HG02884 (cell line): ENCODE measurements around the gene OTUD6A.
"Not testable (repeated sequence)": the region's sequence is repeated elsewhere in the genome, so short reads cannot be mapped to it uniquely, and the experiment has no call there.

Source experiments
- ATAC-seq: cut with Tn5 transposase; IDR thresholded peaks from one replicate; pipeline ENCODE4 v1.9.1; 2021; ENCODE audit warnings: mild to moderate bottlenecking, moderate library complexity; ENCODE audit not compliant: unreplicated experiment

The OTUD6A gene

DNA sequence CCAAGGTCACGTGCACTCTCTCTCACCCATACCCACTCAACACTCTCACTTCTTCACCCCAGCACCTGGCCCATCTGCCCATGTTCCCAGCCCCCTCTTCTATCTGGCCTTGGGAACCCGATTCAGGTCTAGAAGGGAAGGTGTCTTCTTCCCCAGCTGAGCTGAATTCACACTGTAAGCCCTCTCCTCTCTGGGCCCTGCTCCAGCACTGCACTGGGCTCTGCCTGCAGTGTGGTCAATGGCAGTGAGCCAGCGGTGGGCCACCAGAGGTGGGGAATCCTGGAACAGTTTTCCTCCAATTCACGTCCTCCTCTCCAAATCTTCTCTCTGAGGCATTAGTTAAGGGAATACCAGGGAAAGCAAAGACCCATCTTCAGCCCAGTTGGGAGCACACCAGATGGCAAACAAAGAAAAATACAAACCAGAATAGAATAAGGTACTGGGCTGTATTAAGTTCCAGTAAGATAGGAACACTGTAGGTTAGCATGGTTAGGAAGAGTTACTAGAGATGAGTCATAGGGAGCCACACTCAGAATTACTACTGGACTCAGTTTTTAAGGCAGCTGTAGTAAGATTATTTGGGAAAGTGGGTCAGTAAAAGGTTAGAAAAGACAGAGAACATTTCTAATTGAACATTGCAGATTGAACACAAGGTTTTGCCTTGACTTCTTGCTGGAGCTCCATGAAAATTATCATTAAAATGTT is 17.6 kb upstream of the OTUD6A start:
- no peak for ATAC-seq

DNA sequence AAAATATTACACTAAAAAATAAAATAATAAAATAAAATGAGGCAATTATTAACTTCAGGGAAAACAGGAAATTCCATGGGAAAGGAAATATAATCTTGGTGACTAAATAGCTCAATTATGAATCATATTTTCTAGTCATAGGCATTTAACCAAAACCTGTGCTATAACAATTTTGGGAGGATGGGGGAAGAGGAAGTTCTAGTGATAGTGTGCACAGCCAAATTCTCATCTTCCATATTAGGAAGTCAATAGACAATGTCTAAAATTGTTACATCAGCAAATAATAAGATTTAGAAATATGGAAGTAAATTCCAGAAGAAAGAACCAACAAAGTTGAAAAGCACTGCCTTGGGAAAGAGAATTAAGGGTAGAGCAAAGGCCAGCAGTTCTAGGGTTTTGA is 15.3 kb upstream of the OTUD6A start:
- no peak for ATAC-seq

GRCh38 chrX:70049406-70049805 is 12.9 kb upstream of the OTUD6A start:
- ATAC-seq: no peak

DNA sequence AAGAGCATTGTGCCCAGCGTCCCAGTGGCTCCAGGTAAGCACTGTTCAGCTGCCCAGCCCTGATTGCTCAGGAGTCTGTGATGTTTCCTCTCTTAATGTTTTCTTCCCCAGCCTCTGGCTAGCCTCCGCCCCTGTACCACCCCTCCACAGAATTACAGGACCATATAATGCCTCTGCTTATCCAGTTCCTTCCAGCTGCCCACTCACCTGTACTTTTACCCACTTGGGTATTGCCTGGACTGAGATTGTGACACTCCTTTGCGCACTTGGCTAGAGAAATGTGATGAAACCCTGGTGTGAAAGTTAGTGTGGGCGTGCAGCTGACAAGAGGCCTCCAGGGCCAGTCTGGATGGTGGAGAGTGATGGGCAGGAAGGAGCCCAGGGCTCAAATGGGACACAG is 12.3 kb upstream of the OTUD6A start, which contains the start of gene AWAT2:
Gene AWAT2 (minus strand): TSS at position 14 of the 400 bp plus-strand sequence. CDS start 6 bp downstream, at position 8.
- no peak for ATAC-seq

DNA sequence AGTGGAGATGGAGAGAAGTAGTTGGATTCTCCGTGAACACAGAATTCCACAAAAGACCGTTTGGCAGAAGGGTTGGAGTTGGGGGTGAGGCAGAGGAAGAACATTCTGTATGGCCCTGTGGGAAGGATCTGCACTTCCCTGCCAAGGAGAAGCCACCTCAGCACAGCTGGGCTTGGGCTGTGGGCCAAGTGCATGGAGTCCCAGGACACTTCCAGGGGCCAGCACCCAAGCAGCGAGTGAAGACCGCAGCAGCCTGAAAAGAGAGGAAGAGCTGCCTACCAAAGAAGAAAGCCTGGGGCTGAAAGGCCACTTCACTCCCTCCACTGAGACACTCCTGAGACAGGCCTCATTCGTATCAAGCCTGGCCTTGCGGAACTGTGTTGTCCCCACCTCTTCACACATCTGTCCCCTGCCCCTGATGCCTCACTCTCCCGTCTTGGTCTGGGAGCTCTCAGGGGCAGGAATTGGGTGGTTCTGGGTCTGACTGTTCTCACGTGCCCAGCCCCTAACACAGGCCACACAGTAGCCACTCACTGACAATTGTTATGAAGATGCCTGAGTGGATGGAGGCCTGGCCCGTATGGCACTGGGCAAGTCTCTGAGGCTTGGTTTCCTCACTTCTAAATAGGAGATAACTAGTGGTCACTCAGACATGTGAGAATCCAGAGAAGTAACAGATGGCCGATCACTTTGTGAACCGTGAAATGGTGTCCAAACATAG is 9.2 kb upstream of the OTUD6A start:
- no peak for ATAC-seq

DNA sequence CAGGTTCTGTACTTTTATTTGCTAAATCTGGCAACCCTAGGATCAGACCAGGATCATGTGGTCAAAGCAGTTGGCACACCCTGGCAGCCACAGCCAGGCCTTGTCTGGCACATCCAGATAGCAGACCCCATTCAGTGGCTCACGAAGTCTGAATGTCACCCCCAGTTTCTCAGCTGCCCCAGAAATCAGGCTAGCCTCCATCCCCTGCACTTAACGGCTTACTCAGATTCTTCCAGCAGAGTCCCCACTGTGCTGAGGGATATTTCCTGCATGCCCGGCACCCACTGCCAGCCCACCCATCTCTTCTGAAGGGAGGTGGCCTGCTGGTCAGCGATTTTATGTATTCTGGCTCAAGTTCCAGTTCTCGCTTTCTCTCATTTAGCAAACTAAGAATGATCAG is 7.9 kb upstream of the OTUD6A start:
- ATAC-seq: no peak

- no peak for ATAC-seq
Measured at GRCh38 chrX:70062961-70063550, 799 bp downstream of the OTUD6A start.

- no peak for ATAC-seq
Measured at GRCh38 chrX:70066646-70067045, 4.4 kb downstream of the OTUD6A start.

- no peak for ATAC-seq
Measured at GRCh38 chrX:70079297-70079696, 17.0 kb downstream of the OTUD6A start.

GRCh38 chrX:70079870-70080269 is 17.6 kb downstream of the OTUD6A start:
- no peak for ATAC-seq

GRCh38 chrX:70082723-70083122 is 20.5 kb downstream of the OTUD6A start:
- ATAC-seq: no peak

DNA sequence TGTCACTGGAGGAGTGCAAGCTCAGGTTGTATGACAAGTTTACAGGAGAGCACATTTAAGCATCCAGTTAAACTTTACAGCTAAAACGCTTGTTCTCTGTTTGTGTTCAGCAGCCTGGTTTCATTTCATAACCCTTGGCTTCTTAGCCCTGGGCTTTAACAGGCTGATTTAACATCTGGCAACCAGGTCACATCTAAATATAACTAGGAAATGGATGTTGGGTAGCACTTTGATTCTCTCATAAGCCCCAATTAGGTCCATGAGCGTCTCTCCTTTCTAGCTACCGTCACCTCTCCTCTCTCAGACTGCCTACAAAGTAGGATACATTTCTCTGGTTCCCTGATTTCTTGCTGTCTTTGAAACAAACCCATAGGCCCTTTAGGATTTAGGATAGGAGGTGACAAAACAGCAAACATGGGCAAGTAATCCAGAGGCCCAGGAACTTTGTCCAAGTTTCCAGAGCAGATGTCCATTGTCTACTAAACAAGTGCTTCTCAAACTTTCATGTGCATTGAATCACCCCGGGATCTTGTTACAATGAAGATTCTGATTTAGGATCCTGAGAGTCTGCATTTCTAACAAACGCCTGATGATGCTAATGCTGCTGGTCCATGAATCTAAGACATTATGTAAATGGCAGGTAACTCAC is 22.5 kb downstream of the OTUD6A start:
- no peak for ATAC-seq

DNA sequence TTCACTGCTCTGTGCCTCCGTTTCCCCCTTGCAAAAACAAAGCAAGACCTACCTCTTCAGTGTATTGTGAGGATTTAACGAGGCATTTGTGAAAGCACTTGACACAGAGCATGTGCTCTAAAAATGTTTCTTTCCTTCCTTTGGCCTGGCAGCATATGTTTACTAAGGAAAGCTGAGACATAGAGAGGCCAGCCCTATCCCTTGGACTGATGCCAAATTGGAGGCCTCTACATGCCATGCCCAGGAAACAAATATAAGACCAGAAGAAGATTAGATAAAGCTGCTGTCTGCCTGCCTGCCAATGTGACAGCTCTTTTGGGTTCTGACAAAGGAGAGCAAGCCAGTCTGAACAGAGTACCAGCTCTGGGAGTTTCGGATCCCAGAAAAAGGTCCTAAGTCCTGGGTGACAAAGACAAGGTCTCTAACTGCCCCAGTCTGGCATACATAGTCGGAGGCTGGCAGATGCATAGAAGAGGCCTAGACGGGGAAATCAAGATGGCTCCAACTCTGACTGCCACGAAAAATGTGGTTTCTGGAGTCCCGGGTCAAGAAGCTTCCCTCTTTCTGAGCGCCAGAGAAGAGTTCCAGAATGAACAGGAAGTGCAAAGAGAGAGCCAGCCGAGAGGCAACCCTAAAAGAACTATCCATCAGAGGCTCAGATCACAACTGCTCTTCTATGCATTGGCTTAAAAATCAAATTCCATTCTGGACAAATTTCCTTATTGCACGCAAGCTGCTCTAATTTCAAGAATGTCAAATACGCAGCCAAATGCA is 25.8 kb downstream of the OTUD6A start:
- ATAC-seq: no peak

GRCh38 chrX:70088751-70089150 is 26.5 kb downstream of the OTUD6A start:
- no peak for ATAC-seq

DNA sequence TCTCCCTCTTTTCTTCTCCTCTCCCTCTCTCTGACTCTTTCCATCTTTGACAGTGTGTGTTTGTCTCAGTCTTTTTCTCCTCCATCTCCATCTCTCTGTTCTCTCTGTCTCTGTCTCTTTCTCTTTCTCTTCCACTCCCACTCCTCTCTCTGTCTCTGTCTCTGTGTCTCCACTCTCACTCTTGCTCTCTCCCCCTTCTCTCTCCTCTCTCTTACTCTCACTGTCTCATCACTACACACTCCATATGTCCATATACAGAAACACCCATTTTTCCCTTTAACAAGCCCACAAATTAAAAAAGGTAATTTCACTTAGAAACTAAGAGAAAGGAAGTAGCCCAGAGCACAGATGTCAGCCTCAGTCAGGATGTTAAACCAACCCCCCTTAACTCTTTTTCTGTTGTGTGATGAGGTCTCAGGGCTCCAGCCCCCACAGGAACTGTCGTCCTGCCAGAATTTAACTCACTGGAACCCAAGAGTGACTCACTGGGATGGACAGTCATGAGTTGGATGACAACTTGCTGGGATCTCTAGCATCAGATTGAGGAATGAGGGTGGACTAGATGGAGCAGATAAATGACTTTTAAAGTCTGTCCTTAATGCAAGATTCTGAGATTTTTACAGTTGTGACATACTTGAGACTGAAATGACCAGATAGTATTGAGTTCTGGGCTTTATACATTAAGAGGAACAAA is 27.5 kb downstream of the OTUD6A start:
- ATAC-seq: no peak

GRCh38 chrX:70092247-70092646 is 30.0 kb downstream of the OTUD6A start:
- no peak for ATAC-seq

GRCh38 chrX:70096052-70096451 is 33.8 kb downstream of the OTUD6A start:
- ATAC-seq: no peak

GRCh38 chrX:70105229-70105628 is 43.0 kb downstream of the OTUD6A start:
- ATAC-seq: no peak

DNA sequence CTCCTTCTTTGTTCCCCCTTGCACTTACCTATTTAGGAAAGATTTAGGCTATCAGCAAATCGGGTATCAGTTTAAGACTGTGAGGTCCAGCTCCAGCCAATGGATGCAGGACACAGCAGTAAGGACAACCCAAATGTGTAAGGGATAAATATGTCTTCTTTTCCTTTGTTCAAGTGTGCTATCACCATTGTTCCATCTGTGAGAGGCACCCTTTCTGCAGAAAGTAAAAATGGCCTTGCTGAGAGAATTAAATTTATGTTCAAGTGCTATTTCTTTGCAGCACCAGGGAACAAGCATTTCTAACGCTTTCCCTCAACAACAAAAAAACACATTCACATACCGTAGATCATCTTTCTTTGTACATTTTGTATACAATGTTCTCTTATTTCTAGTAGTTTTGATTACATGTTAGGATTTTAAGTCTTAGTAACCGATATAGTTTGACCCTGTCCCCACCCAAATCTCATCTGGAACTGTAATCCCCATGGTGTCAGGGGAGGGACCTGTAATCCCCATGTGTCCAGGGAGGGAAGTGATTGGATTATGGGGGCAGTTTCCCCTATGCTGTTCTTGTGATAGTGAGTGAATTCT is 49.3 kb downstream of the OTUD6A start:
- not testable (repeated sequence) for ATAC-seq
